ENCODE results near the gene ATG7. TPM values are rescaled to one million over a fixed set of nuclear protein-coding genes. Genes with fewer than 3 reads are reported as not detected.
A peak's percentile ranks its signal among the peaks of the same experiment; 100 is the strongest.

ATG7 gene
- total RNA-seq, 1 donor from 2014 or later: 48.5 TPM

DNA sequence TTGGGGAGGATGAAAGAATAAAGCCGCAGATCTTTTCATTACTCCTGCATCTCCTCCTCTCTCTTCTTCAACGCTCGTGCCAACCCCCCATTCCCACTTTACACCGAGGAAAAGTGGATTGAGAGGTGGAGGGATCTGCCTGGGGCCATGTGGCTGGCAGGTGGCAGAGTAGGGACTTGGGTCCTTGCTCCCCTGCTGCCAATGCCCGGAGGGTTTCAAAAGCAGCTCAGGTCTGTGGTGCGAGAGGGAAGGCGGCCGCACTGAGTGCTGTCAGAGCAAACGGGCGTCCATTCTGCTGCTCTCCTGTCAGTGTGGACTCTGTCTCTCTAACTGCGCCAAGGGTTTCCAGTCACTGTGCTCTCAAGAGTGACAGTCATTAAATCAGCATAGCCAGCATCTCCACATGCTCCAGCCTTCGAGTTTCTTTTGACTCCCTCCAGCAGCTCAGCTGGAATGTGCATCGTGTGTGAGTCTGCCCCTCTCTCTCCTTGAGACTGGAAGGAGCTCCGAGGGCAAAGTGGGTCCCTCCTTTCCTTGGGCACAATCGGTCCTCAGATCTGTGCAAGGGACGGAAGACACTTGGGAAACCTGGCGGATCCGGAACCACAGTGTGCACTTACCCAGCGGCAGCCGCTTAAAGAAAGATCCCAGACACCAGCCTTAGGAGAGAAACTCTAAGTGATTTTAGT lies 302.9 kb downstream of the ATG7 start:
- H3K27ac ChIP-seq: no peak overlapping the region
- H3K9me3 ChIP-seq: no peaks in the 10 kb centered on the region
- intact Hi-C loops (cut with DNase I): no loop called here
- TF ChIP-seq, protein P1, sequence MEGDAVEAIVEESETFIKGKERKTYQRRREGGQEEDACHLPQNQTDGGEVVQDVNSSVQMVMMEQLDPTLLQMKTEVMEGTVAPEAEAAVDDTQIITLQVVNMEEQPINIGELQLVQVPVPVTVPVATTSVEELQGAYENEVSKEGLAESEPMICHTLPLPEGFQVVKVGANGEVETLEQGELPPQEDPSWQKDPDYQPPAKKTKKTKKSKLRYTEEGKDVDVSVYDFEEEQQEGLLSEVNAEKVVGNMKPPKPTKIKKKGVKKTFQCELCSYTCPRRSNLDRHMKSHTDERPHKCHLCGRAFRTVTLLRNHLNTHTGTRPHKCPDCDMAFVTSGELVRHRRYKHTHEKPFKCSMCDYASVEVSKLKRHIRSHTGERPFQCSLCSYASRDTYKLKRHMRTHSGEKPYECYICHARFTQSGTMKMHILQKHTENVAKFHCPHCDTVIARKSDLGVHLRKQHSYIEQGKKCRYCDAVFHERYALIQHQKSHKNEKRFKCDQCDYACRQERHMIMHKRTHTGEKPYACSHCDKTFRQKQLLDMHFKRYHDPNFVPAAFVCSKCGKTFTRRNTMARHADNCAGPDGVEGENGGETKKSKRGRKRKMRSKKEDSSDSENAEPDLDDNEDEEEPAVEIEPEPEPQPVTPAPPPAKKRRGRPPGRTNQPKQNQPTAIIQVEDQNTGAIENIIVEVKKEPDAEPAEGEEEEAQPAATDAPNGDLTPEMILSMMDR (IDR thresholded peaks at IDR 0.05): no peak
- H3K4me1 ChIP-seq: peaks cover 0 to 16% of the 10 kb centered on the region in 2 donors
- H3K27me3 ChIP-seq: no peaks in the 10 kb centered on the region
- H3K36me3 ChIP-seq: no peaks in the 10 kb centered on the region
- H3K4me3 ChIP-seq: no peak overlapping the region
- no peak for DNase-seq (ENCODE audit: low spot score in 2 of 2)

DNA sequence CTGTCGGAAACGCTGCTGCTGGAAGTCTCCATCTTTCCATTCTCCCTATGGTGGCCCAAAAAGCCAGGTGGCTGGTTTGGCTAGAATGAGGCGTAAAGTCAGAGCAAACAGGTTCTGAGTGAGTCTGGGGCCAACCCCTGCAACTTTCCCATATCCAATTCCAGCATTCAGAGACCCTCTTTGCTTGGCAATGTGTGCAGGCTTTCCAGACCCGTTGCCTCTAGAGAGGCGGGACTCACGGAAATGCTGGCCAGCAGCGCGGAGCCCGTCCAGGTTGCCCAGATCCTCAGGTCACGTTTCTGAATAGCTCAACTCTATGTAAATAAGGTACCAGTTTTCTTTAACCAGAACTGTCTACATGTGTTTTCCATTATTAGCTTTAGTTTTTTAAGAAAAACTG lies 303.5 kb downstream of the ATG7 start:
- Histone ChIP-seq H3K36me3 (no peaks in the 10 kb centered on the region), H3K27ac (no peak overlapping the region), H3K9me3 (no peaks in the 10 kb centered on the region), H3K27me3 (no peaks in the 10 kb centered on the region), H3K4me1 (peaks cover 0 to 12% of the 10 kb centered on the region in 2 donors), H3K4me3 (no peak overlapping the region)
- DNase-seq (ENCODE audit: low spot score in 2 of 2): no peak
- intact Hi-C loops (cut with DNase I): no loop called here
- TF ChIP-seq, protein P1 (IDR thresholded peaks at IDR 0.05): no peak

DNA sequence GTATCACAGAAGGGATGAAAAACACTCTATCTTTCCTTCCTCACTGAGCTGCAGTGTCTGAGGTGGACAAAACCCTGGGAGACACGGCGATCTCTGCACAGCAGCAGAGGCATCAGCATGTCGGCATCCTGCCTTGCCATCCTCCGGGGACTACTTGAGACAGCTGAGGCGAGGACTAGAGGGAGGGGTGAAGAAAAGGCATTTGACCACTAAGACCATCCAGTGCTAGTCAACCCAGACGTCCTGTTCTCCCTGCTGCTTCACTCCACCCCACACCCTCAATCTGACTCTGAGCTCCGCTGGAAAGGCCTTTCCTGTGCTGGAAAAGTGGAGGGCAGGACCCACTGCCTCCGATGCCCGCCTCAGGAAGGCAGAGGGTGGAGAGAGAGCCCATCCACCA lies 304.3 kb downstream of the ATG7 start:
- Histone ChIP-seq H3K9me3 (no peaks in the 10 kb centered on the region), H3K4me3 (no peak overlapping the region), H3K4me1 (peaks cover 0 to 15% of the 10 kb centered on the region in 2 donors), H3K27me3 (no peaks in the 10 kb centered on the region), H3K36me3 (no peaks in the 10 kb centered on the region), H3K27ac (peak overlapping the region; percentile 15 to 46)
- TF ChIP-seq, protein P1 (IDR thresholded peaks at IDR 0.05): no peak
- intact Hi-C loops (cut with DNase I): no loop called here
- DNase-seq (ENCODE audit: low spot score in 2 of 2): no peak

DNA sequence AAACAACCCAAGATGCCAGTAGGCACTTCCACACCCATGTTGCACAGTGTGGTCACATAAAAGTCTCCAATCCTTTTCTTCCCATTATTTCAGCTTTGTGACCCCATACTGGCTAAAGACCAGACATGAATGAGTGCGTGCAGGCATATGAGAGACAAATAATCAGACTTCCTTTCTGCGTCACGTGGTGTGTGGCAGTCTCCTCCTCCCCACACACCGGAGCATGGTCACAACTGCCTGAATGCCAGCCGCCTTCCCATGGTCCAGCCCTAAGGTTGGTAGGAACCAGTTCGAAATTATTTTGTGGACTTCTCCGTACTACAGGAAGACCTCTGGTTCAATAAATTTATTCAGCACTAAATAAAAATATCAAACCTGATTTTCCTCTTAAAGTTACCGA lies 306.0 kb downstream of the ATG7 start:
- Histone ChIP-seq H3K36me3 (no peaks in the 10 kb centered on the region), H3K4me3 (no peak overlapping the region), H3K27me3 (no peaks in the 10 kb centered on the region), H3K9me3 (no peaks in the 10 kb centered on the region), H3K4me1 (peaks cover 4 to 26% of the 10 kb centered on the region in 2 donors), H3K27ac (no peak overlapping the region)
- no peak for DNase-seq (ENCODE audit: low spot score in 2 of 2)
- intact Hi-C loops (cut with DNase I): no loop called here
- TF ChIP-seq, protein P1 (IDR thresholded peaks at IDR 0.05): no peak

DNA sequence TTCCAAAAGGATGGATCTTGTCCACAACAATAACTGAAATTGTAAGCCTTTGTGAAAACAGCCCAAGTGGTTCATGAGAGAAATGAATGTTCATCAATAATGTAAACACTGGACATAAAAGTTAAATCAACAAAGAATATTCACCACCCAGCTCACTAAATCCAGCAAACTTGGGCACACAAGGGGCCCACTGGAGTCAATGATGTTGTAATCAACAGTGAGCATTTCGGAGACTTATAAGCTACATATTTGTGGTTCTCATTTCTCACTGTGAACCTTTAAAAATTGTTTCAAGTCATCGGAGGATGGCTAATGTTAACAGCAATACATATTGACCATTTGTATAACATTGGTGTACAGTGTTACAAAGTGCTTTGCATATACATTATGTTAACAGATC lies 308.4 kb downstream of the ATG7 start:
- intact Hi-C loops (cut with DNase I): no loop called here
- TF ChIP-seq, protein P1 (IDR thresholded peaks at IDR 0.05): no peak
- H3K27ac ChIP-seq: peak overlapping the region; percentile 61 to 68
- H3K4me3 ChIP-seq: no peak overlapping the region
- no peaks in the 10 kb centered on the region for H3K27me3 ChIP-seq
- H3K9me3 ChIP-seq: no peaks in the 10 kb centered on the region
- no peaks in the 10 kb centered on the region for H3K36me3 ChIP-seq
- DNase-seq (ENCODE audit: low spot score in 2 of 2): no peak
- peaks cover 4 to 33% of the 10 kb centered on the region in 2 donors for H3K4me1 ChIP-seq

Data from ascending aorta (tissue), 2 donors.